Body of pancreas (tissue), 4 donors: Measurements from ENCODE around the gene PDE8B. TPM values are rescaled to one million over a fixed set of nuclear protein-coding genes. Genes with fewer than 3 reads are reported as not detected.

Source experiments
- ATAC-seq: fragments of 150-250 bp; one replicate; pipeline ENCODE4 v1.9.1; 2016
- DNase-seq, 4 donors: peaks; one replicate each; pipeline ENCODE4 v3.0.0-alpha.2; 2019
- H3K27ac ChIP-seq, 4 donors: fragments of 200-600 bp; sonication (generic); 1 replicate in 3 of 4; 2 replicates in 1 of 4; pipeline versions ENCODE4 v1.5.1 to v1.6.1; 2016 to 2019; ENCODE audit warnings: mild to moderate bottlenecking in 1 of 4, mixed read lengths in 1 of 4, moderate library complexity in 1 of 4
- H3K27me3 ChIP-seq, 2 donors: fragments of 200-600 bp; sonication (generic); one replicate each; pipeline ENCODE4 v1.6.0; 2016; ENCODE audit warnings: mild to moderate bottlenecking in 1 of 2
- H3K36me3 ChIP-seq, 2 donors: fragments of 200-600 bp; sonication (generic); replicated peaks in 1 of 2; 2 replicates each; pipeline ENCODE4 v1.5.1; 2016; ENCODE audit warnings: low read depth in 2 of 2; ENCODE audit not compliant: insufficient read depth in 1 of 2
- H3K4me1 ChIP-seq: fragments of 200-600 bp; sonication (generic); one replicate; pipeline ENCODE4 v1.6.0; 2016
- H3K4me3 ChIP-seq, 2 donors: fragments of 200-600 bp; sonication (generic); 1 replicate in 1 of 2; 2 replicates in 1 of 2; pipeline ENCODE4 v1.5.1; 2016 to 2019
- H3K9me3 ChIP-seq, 3 donors: fragments of 200-600 bp; sonication (generic); 1 replicate in 2 of 3; 2 replicates in 1 of 3; pipeline ENCODE4 v1.5.1; 2016
- POLR2A ChIP-seq, 3 donors: fragments of 450-650 bp; IDR thresholded peaks; one replicate each; pipeline ENCODE4 v1.6.1; 2016; ENCODE audit warnings: antibody characterized with exemption in 3 of 3, mild to moderate bottlenecking in 2 of 3
- WGBS, 2 donors: methylation state at CpG; one replicate each; pipeline ENCODE4 v1.1.5; 2017; 5-methylcytosine and 5-hydroxymethylcytosine counted together
- intact Hi-C: fragments of 100-400 bp; cut with DNase I; formaldehyde crosslinking; loops from one replicate; pipeline ENCODE4 v1.15.1; 2023
- total RNA-seq, 2 donors: library from RNA; depleted of rRNA; stranded (reverse); fragments of >200 nt; gene quantifications; one replicate each; pipeline ENCODE4 v1.1.0, GENCODE V29; 2016
- TF ChIP-seq, protein P1 (sequence below), 7 experiments: fragments of 450-650 bp in 4 of 7; fragments of 200-600 bp in 3 of 7; sonication (generic) in 3 of 7; IDR thresholded peaks; one replicate each; pipeline ENCODE4 v1.5.1; 2016 to 2019; ENCODE audit warnings: antibody characterized with exemption in 7 of 7

The PDE8B gene
- total RNA-seq, 2 donors from 2014 or later, result 8.3 to 15.8 TPM

DNA sequence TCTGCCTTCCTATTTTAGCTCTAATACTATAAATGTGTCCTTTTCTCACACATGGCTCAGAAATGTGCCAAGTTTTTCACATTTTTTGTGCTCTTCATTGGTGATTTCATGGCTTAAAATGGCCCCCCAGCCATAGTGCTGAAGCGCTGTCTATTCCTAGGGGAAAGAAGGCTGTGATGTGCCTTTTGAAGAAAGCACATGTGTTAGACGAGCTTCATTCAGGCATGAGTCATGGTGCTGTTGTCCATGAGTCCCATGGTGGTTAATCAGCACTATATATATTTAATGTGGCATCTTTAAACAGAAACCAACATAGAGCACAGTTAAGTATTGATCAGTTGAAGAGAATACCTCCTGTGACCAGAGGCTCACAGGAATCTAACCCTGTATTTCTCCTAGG is 55.8 kb downstream of the PDE8B start:
- DNase-seq (no peak), ATAC-seq (no peak)
- no peak overlapping the region for H3K27ac ChIP-seq
- H3K9me3 ChIP-seq, result no peaks in the 10 kb centered on the region
- TF ChIP-seq POLR2A (IDR thresholded peaks at IDR 0.05), result no peak
- TF ChIP-seq, protein P1, sequence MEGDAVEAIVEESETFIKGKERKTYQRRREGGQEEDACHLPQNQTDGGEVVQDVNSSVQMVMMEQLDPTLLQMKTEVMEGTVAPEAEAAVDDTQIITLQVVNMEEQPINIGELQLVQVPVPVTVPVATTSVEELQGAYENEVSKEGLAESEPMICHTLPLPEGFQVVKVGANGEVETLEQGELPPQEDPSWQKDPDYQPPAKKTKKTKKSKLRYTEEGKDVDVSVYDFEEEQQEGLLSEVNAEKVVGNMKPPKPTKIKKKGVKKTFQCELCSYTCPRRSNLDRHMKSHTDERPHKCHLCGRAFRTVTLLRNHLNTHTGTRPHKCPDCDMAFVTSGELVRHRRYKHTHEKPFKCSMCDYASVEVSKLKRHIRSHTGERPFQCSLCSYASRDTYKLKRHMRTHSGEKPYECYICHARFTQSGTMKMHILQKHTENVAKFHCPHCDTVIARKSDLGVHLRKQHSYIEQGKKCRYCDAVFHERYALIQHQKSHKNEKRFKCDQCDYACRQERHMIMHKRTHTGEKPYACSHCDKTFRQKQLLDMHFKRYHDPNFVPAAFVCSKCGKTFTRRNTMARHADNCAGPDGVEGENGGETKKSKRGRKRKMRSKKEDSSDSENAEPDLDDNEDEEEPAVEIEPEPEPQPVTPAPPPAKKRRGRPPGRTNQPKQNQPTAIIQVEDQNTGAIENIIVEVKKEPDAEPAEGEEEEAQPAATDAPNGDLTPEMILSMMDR (IDR thresholded peaks at IDR 0.05), result no peak
- H3K36me3 ChIP-seq, result no peaks in the 10 kb centered on the region
- H3K4me3 ChIP-seq, result no peak overlapping the region
- no peaks in the 10 kb centered on the region for H3K4me1 ChIP-seq
- intact Hi-C loops, result no loop called here
- 77 to 79% methylated on average over 2 of the region's 2 CpGs for WGBS, 2 donors
- H3K27me3 ChIP-seq, result no peaks in the 10 kb centered on the region

DNA sequence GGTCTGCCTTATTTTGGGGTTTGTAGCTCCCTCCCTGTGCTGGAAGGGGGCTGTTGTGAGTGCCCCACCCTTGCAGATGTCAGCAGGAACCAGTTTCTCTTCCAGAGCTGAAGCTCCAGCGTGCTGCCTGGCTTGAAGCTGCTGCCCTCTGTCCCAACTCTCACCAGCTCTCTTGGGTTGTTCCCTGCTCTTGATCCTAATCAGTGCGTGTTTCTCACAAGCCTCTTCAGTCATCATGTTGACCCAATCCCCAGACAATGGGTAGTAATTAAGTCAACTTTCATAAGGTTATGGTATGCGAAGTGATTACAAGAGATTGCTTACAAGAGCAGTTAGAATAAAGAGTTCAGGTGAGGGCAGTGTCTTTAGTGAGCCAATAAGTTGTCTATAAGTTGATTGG is 57.0 kb downstream of the PDE8B start:
- Histone ChIP-seq H3K36me3 (no peaks in the 10 kb centered on the region), H3K27me3 (no peaks in the 10 kb centered on the region), H3K4me1 (no peaks in the 10 kb centered on the region), H3K9me3 (no peaks in the 10 kb centered on the region), H3K4me3 (no peak overlapping the region), H3K27ac (no peak overlapping the region)
- ATAC-seq, result no peak
- 66 to 78% methylated on average over 3 of the region's 3 CpGs for whole genome bisulfite sequencing, 2 donors
- no peak for TF ChIP-seq POLR2A (IDR thresholded peaks at IDR 0.05)
- intact Hi-C loops, result no loop called here
- DNase-seq, result no peak

DNA sequence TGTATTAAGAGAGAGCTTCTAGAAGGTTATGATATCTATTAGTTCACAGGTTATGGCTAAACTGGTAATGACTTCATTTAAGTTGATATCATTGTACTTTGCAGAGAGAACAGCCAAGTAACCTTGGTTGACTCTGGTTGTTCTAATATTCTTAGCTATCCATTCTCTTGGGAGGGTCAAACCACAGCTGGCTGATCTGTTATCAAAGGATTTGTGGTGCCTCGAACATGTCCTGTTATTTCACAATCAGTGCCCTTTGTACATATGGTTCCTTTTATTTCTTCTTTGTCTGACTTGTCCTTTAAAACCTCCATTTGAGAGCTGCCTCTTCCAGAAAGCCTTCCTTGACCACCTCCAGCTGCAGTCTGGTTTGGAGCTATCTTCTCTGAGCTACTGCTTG is 61.7 kb downstream of the PDE8B start:
- Histone ChIP-seq H3K9me3 (no peaks in the 10 kb centered on the region), H3K36me3 (no peaks in the 10 kb centered on the region), H3K27ac (no peak overlapping the region), H3K27me3 (no peaks in the 10 kb centered on the region), H3K4me3 (no peak overlapping the region), H3K4me1 (no peaks in the 10 kb centered on the region)
- no peak for TF ChIP-seq POLR2A (IDR thresholded peaks at IDR 0.05)
- TF ChIP-seq, protein P1 (IDR thresholded peaks at IDR 0.05), result no peak
- intact Hi-C loops, result no loop called here
- ATAC-seq, result no peak
- 44 to 48% methylated on average over 1 of the region's 1 CpG for WGBS, 2 donors
- no peak for DNase-seq

DNA sequence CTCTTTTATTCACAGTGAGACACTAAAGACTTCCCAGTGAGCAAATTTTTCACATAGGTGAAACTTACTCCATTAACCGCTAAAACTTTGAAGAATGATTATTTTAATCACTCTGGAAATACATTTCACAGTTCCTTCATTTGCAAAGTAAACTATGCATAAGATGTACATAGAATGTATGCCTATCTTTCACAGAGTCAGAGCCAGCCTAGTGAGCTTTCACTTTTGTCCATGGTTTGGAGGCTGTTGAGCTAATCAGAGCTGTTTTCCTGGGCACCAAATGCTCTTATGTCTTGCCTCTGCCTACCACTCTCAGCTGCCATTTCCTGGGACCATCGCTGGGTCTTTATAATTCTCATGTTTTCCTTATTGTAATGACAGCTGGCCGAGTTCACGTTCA is 67.3 kb downstream of the PDE8B start:
- no peak for ATAC-seq
- Histone ChIP-seq H3K4me3 (no peak overlapping the region), H3K27ac (no peak overlapping the region), H3K27me3 (no peaks in the 10 kb centered on the region), H3K4me1 (peaks cover 16% of the 10 kb centered on the region), H3K9me3 (no peaks in the 10 kb centered on the region), H3K36me3 (no peaks in the 10 kb centered on the region)
- 69 to 81% methylated on average over 4 of the region's 4 CpGs for WGBS, 2 donors
- DNase-seq, result no peak
- no peak for TF ChIP-seq POLR2A (IDR thresholded peaks at IDR 0.05)
- TF ChIP-seq, protein P1 (IDR thresholded peaks at IDR 0.05), result no peak
- intact Hi-C loops, result no loop called here

DNA sequence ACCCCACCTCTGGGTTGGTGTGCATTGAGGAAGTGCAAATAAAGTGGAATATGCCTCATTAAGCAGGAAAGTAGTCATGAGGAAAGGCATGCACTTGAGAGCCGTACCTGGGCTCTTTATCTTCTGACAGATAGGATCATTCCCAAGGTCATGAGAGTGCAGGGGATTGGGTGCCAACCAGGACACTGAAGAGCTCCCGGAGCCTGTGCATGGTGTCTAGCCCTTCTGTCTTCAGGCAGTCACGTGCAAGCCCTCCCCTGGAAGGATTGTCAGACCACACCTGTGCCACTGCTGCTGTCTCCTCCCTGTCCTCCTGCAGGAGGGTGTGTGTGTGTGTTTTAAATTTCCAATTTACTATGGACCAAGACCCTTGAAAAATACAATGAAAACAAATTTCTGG is 69.6 kb downstream of the PDE8B start:
- Histone ChIP-seq H3K27me3 (no peaks in the 10 kb centered on the region), H3K4me1 (peaks cover 17% of the 10 kb centered on the region), H3K9me3 (no peaks in the 10 kb centered on the region), H3K4me3 (no peak overlapping the region), H3K36me3 (no peaks in the 10 kb centered on the region), H3K27ac (no peak overlapping the region)
- no peak for TF ChIP-seq POLR2A (IDR thresholded peaks at IDR 0.05)
- TF ChIP-seq, protein P1 (IDR thresholded peaks at IDR 0.05), result no peak
- intact Hi-C loops, result no loop called here
- DNase-seq, result no peak
- WGBS, 2 donors, result 22 to 29% methylated on average over 2 to 3 of the region's 3 CpGs
- ATAC-seq, result no peak
